ENCODE results near the gene ASB17. TPM values are rescaled to one million over a fixed set of nuclear protein-coding genes. Genes with fewer than 3 reads are reported as not detected.

ASB17 gene
- not detected for total RNA-seq

- Histone ChIP-seq H3K27me3 (no peaks in the 10 kb centered on the region), H3K4me1 (no peaks in the 10 kb centered on the region), H3K27ac (no peak within 1 kb of the TSS), H3K4me3 (no peak within 1 kb of the TSS), H3K36me3 (no peaks in the 10 kb centered on the region), H3K9me3 (no peaks in the 10 kb centered on the region)
- TF ChIP-seq CTCF (IDR thresholded peaks at IDR 0.05) (no peak), POLR2A (IDR thresholded peaks at IDR 0.05) (no peak)
- no peak for DNase-seq
Measured at GRCh38 chr1:75932304-75932703, at the start of gene ASB17. Gene ASB17, minus strand, starts transcription at chr1:75932404. Its CDS starts 113 bp downstream, at chr1:75932291.

GRCh38 chr1:75980972-75981897, 49.0 kb upstream of the ASB17 start:
- no peak for TF ChIP-seq POLR2A (IDR thresholded peaks at IDR 0.05)
- no peaks in the 10 kb centered on the region for H3K4me1 ChIP-seq
- no peaks in the 10 kb centered on the region for H3K36me3 ChIP-seq
- H3K27me3 ChIP-seq: no peaks in the 10 kb centered on the region
- DNase-seq: no peak
- no peaks in the 10 kb centered on the region for H3K9me3 ChIP-seq
- H3K27ac ChIP-seq: no peak overlapping the region
- no peak overlapping the region for H3K4me3 ChIP-seq

- TF ChIP-seq CTCF (IDR thresholded peaks at IDR 0.05) (no peak), POLR2A (IDR thresholded peaks at IDR 0.05) (no peak)
- H3K4me1 ChIP-seq: no peaks in the 10 kb centered on the region
Measured at GRCh38 chr1:75970631-75971030, 38.4 kb upstream of the ASB17 start.

GRCh38 chr1:75969550-75969949, 37.3 kb upstream of the ASB17 start:
- Histone ChIP-seq H3K4me3 (no peak overlapping the region), H3K27me3 (no peaks in the 10 kb centered on the region), H3K9me3 (no peaks in the 10 kb centered on the region), H3K36me3 (no peaks in the 10 kb centered on the region), H3K27ac (no peak overlapping the region), H3K4me1 (no peaks in the 10 kb centered on the region)
- no peak for TF ChIP-seq POLR2A (IDR thresholded peaks at IDR 0.05)
- no peak for TF ChIP-seq CTCF (IDR thresholded peaks at IDR 0.05)
- no peak for DNase-seq

More at GRCh38 chr1:75970631-75971030, 38.4 kb upstream of the ASB17 start:
- Histone ChIP-seq H3K4me3 (no peak overlapping the region), H3K27ac (no peak overlapping the region), H3K9me3 (no peaks in the 10 kb centered on the region), H3K27me3 (no peaks in the 10 kb centered on the region), H3K36me3 (no peaks in the 10 kb centered on the region)
- DNase-seq: no peak

GRCh38 chr1:75967719-75968118, 35.5 kb upstream of the ASB17 start:
- no peak overlapping the region for H3K4me3 ChIP-seq

More at GRCh38 chr1:75967719-75968118, 35.5 kb upstream of the ASB17 start:
- DNase-seq: no peak
- H3K4me1 ChIP-seq: no peaks in the 10 kb centered on the region
- no peaks in the 10 kb centered on the region for H3K27me3 ChIP-seq
- H3K36me3 ChIP-seq: no peaks in the 10 kb centered on the region
- TF ChIP-seq CTCF (IDR thresholded peaks at IDR 0.05): no peak
- TF ChIP-seq POLR2A (IDR thresholded peaks at IDR 0.05): no peak
- no peak overlapping the region for H3K27ac ChIP-seq
- no peaks in the 10 kb centered on the region for H3K9me3 ChIP-seq

Measured in Peyer's patch (tissue), 4 donors.